ENCODE results near the gene CLDN34.

GRCh38 chrX:9921407-9921806 is 45.8 kb upstream of the CLDN34 start:
- TF ChIP-seq ARID2 (CRISPR knock-in tag; IDR thresholded peaks at IDR 0.05; ENCODE audit: borderline replicate concordance): no peak
- no peak for TF ChIP-seq ZBTB33 (CRISPR knock-in tag; IDR thresholded peaks at IDR 0.05)
- no peak for TF ChIP-seq POLR2AphosphoS5 (IDR thresholded peaks at IDR 0.05; ENCODE audit: low read depth, low read length)
- TF ChIP-seq SMAD3 (CRISPR knock-in tag; IDR thresholded peaks at IDR 0.05): no peak
